ENCODE measurements around the gene FOXN4.

Gene FOXN4

GRCh38 chr12:109278912-109279311, 30.2 kb downstream of the FOXN4 start:
- no peak for FAIRE-seq

- FAIRE-seq, result no peak
Measured at GRCh38 chr12:109277899-109278762, 31.0 kb downstream of the FOXN4 start.

GRCh38 chr12:109277255-109277898, 31.7 kb downstream of the FOXN4 start:
- FAIRE-seq, result no peak

DNA sequence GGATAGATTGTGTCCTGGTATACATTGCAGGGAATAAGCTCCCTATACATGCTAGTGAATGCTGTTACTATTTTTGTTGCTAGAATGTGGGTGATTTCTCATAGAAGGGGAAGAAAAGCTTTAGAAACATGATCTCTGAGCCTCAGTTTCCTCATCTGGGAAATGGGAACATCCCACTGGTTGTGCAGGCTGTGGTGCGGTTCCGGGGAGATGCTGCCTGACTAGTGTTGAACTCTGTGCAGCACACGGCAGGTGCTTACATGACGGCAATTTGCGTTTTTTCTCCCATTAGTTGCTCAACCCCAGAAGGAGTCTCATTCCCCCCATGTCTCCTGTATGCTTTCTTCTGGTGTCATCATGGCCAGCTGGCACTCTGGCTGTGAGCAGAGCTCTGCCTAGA, 32.9 kb downstream of the FOXN4 start:
- no peak for FAIRE-seq

DNA sequence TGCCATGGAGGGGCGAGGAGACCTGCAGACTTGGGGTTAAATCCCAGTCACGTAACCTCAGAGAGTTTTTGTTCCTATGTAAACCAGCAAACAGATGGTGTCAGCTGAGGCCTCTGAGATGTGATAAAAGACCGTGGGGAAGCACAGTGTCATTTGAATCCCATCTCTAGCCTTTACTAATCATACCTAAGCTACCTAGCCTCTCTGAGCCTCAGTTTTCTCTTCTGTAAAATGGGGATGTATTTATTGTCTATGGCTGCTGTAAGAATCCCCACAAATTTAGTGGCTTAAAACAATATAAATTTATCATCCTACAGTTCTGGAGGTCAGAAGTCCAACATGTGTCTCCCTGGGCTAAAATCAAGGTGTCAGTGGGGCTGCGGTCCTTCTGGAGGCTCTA, 33.9 kb downstream of the FOXN4 start:
- no peak for FAIRE-seq

DNA sequence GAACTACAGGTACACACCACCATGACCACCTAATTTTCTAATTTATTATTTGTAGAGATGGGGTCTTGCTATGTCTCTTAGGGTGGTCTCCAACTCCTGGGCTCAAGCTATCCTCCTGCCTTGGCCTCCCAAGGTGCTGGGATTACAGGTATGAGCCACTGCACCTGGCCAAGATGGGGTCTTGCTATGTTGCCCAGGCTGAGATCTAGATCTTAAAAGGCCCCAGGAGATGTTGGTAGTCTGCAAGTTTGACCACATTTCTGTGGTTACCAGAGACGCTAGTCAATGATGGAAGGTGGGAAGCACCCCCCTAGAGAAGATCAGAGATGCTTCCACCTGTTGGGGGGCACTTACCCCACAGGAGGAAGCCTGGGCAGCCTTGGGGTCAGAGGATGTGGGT, 34.7 kb downstream of the FOXN4 start:
- FAIRE-seq, result no peak

DNA sequence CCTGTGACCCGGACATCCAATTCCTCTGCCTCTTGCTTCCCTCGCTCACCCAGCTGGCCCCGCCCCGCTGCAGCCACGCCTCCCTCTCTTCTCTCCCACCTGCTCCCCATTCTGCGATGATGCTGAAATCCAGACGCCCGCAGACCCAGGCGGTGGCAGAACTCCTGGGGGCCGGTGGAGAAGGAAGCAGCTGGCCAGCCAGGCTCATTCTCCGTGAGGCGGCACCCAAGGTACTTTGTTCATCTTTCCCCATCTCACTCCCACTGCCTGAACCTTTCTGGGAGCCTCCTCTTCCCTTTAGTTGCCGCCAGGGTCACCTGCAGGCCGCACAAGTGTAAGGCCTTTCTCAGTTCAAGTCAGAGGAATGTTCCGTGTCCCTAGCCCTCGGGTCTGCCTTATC, 35.7 kb downstream of the FOXN4 start:
- no peak for FAIRE-seq

DNA sequence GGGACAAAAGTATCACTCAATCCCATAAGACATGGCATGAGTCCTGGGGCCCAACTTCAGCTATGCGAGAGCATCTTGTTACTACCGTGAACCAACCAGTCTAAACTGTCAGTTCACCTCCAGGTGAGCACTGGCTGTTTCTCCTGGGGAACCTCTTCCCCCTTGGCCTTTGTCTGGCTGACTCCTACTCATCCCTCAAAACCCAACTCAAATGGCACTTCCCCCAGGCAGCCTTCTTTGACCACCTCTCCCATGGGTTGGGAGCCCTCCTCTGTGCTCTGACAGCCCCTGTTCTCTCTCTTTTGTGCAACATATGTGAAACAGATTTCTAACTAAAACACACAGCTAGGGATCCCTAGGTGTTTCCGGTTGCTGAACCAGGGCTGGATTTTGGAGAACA, 37.7 kb downstream of the FOXN4 start:
- FAIRE-seq, result no peak

- FAIRE-seq, result no peak
Measured at GRCh38 chr12:109270494-109270893, 38.6 kb downstream of the FOXN4 start.

DNA sequence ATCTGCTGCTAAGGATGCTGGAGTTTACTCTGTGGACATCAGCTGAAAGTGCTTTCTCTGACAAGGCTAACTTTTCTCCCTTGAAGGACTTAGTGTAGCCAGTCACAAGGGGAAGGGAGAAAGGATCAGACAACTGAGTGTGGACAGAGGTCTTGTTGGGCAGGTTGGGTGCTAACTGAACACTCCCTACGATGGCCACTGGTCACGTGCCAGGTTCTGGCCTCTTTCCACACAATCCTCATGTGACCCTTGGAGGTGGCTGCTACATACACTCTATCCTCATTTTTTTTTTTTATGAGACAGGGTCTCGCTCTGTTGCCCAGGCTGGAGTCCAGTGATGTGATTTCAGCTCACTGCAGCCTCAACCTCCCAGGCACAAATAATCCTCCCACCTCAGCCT, 39.7 kb downstream of the FOXN4 start:
- no peak for FAIRE-seq

- FAIRE-seq, result no peak
Measured at GRCh38 chr12:109268896-109269295, 40.2 kb downstream of the FOXN4 start.

DNA sequence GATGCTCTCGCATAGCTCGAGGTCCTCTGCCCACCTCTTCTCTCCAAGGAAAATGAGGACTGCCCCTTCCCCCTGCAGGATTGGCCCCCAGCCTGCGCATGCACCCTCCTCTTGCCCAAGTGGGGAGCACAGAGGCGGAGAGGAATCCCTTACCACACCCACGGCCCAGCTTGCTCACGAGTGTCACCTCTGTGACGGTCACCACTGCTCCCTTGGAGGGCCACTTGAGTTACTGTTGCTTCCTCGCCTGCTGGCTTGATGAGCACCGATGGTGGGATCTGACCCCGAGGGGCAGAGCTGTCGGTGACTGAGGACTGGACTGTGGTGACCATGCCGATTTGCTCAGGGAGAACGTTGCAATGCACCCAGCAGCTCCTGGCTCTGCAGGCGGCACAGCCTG, 41.7 kb downstream of the FOXN4 start:
- FAIRE-seq, result no peak

DNA sequence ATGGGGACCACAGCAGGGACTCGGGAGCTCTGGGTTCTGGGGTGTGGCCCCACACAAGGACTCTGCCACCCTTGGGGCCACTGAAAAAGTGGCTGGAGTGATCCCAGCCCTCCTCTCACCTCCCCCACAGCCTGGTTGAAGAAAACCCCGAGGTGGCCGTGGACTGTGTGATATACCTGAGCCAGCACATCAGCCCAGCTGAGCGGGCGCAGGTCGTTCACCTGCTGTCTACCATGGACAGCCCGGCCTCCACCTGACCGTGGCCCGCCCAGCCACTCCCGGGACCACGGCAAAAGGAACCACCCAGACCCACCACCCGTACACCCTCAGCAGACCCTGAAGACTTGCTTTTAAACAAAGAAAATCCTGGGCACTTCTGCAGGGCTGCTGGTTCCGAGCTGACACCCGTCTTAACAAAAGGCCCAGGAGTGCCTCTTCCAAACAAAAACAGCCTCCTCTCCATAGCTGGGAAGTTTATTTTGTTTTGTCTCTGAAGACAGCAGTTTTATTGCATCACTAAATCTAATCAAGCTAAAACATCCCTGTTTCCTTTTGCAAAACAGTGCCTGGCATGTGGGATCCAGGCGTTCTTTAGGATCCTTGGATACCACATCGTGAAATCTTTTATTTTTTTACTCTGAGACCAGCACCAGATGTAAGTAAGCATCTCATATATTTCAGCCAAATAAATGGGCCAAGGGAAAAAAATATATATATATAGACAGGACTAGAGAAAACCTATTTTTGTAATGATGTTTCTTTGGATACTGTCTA, 42.8 kb downstream of the FOXN4 start:
- FAIRE-seq, result no peak

- FAIRE-seq, result no peak
Measured at GRCh38 chr12:109264943-109265650, 44.0 kb downstream of the FOXN4 start.

DNA sequence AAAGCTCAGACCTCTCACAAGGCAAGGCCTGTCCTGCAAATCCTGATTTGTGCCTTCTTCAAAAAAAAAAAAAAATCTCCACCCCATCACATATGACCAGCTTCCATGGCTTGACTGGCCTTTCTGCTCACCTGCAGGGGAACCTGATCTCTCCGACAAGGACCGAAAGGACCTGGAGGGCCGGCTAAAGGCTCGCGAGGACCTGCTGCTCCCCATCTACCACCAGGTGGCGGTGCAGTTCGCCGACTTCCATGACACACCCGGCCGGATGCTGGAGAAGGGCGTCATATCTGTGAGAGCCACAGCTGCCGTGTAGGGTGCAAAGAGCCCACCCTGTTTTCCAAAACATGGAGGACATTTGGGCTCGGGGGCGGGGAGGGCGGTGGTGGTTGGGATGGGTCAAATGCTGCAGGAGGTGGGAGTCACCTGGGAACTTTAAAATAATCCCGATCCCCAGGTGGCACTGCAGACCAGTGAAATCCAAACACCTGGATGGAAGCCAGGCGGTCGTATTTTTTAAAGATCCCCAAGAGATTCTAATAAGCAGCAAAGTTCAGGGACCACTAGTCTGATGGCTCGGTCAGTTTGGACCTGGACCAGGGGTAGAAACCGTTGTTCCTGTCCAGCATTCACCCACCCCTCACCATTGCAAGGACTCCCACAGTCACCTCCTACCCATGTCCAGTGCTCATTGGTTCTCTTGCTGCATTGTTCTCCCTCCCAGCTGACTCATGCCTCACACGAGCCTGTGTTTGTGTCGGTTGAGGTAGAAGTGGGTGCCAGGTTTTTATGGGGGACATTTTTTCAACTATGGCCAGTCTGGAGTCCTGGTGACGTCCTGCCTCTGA, 44.8 kb downstream of the FOXN4 start:
- no peak for FAIRE-seq

DNA sequence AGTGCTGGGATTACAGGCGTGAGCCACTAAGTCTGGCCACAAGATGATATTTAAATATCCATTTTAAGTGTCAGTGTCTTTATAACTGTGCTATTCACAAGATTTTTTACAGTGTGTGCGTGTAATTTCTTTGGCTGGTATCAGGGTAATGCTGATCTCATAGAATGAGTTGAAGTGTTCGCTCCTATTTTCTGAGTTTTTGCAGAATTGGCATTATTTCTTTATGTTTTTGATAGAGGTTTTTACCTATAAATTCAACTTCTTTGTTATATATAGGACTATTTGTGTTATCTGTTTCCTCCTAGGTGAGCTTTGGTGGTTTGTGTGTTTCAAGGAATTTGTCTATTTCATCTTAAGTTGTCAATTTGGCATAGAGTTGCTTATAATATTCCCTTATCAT, 45.6 kb downstream of the FOXN4 start:
- FAIRE-seq, result no peak

DNA sequence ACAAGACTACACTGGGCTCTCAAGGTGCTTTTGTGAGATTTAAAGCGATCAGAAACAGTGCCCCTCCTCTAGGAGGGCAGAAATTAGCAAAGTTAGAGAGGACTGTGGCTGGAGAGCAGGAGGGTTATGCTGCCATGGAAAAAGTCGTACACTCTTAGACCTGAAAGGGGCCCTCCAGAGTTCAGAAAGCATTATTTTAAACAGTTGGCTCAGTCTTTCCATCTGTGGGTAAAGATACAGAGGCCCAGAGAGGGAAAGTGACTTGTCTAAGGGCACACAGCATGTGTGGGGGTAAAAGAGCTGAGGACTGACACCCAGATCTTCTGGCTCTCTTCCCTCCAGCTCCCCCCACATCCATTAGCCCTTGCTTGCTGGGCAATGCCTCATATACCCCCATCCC, 47.1 kb downstream of the FOXN4 start:
- no peak for FAIRE-seq

DNA sequence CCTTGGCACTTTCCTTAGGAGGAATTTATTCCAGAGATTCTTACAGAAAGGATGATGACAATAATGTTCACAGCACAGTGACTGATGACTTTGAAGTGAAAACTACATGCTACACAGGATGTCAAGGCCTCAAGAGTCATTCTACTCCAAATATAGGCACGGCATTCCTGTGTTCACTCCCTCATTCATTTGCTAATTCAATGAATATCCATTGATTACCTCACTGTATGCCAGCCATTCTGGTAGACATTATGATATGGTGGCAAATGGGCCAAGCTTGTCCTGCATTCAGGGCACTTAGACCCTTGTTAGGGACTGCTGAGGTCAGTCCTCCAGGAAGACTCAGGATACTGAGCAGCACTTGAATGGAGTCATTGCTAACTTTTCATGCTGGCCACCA, 48.0 kb downstream of the FOXN4 start:
- no peak for FAIRE-seq

GRCh38 chr12:109259545-109259895, 49.6 kb downstream of the FOXN4 start:
- FAIRE-seq, result no peak

DNA sequence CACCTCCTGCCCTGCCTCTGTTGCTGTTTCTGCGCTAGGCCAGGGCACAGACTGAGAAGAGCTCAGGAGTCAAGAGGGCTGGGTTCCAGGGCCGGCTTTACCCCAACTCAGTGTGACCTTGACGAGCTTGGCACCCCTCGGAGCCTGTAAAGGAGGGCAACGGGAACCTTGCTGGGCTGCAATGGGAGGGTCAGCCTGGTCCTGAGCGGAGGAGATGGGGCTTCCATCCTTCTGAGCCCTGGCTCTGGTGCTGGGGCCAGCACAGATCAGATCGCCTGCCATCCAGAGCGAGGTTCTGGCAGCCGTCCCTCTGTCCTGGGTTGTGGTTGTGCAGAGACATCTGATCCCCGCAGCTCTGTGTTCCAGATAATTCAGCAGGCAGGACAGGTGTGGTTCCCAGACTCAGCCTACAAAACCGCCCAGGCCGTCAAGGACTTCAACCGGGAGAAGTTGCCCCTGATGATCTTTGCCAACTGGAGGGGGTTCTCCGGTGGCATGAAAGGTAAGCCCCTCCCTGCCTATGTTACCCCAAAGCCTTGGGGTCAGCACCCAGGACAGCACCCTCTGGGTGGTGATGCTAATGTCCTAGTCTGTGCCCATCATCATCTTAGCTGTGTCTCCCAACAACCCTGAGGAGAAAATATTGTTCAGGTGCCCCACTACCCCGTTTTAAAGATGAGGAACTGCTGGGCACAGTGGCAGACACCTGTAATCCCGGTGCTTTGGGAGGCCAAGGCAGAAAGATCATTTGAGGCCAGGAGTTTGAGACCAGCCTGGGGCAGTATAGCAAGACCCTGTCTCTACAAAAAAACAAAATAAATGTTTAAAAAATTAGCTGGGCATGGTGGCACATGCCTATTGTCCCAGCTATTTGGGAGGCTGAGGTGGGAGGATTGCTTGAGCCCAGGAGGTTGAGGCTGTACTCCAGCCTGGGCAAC, 50.2 kb downstream of the FOXN4 start:
- no peak for FAIRE-seq

DNA sequence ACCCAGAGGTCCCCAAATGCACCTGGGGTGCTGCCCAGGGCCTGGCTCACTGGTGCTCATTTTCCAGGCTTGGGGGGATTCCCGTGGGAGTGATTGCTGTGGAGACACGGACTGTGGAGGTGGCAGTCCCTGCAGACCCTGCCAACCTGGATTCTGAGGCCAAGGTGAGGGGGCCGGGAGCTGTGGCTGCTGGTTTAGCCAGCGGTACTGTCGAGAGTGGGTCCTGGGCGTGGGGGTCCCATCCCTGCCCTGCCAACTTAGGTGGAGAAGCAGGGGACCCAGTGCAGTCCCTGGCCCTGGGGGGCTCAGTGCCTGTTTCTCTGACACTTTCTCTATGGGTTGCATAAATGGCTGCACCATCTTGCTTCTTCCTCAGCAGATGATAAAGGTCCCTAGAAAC, 50.9 kb downstream of the FOXN4 start:
- FAIRE-seq, result no peak

All from TTC549 (cell line).